Stimulated activated naive CD8-positive, alpha-beta T cell treated with anti-CD3 and anti-CD28 coated beads, Interleukin-15, Interleukin-2, amounts not matched to agents 100 ng/mL and 50 ng/mL, for 24 hours (primary cell): ENCODE measurements around the gene VTA1.
"Not testable (repeated sequence)": the region's sequence is repeated elsewhere in the genome, so short reads cannot be mapped to it uniquely, and the experiment has no call there.

Experiments used
- H3K27ac Mint-ChIP-seq: one replicate; pipeline ENCODE4 v1.8.0; 2021; ENCODE audit warnings: mild to moderate bottlenecking, mixed read lengths
- H3K27me3 Mint-ChIP-seq: one replicate; pipeline ENCODE4 v1.8.0; 2021; ENCODE audit warnings: mixed read lengths
- H3K36me3 Mint-ChIP-seq: one replicate; pipeline ENCODE4 v1.8.0; 2021; ENCODE audit warnings: low read depth, mixed read lengths
- H3K4me1 Mint-ChIP-seq: one replicate; pipeline ENCODE4 v1.8.0; 2021; ENCODE audit warnings: low read depth, mixed read lengths
- H3K4me3 Mint-ChIP-seq: one replicate; pipeline ENCODE4 v1.8.0; 2021; ENCODE audit warnings: mild to moderate bottlenecking, mixed read lengths
- H3K9me3 Mint-ChIP-seq: one replicate; pipeline ENCODE4 v1.8.0; 2021; ENCODE audit warnings: mixed read lengths

Gene VTA1, protein sequence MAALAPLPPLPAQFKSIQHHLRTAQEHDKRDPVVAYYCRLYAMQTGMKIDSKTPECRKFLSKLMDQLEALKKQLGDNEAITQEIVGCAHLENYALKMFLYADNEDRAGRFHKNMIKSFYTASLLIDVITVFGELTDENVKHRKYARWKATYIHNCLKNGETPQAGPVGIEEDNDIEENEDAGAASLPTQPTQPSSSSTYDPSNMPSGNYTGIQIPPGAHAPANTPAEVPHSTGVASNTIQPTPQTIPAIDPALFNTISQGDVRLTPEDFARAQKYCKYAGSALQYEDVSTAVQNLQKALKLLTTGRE

GRCh38 chr6:142146828-142147662 is at the start of gene VTA1, which contains the start of gene NMBR:
Gene VTA1, plus strand, starts transcription at chr6:142147263. Its CDS starts 25 bp downstream, at chr6:142147288.
Gene NMBR, minus strand, starts transcription at chr6:142147122. Its CDS starts 58,464 bp downstream, at chr6:142088658.
- Mint-ChIP-seq H3K27ac (peak within 1 kb of the TSS; percentile 88), H3K9me3 (no peaks in the 10 kb centered on the region), H3K4me1 (peaks cover 63% of the 10 kb centered on the region), H3K36me3 (peaks cover 22% of the 10 kb centered on the region), H3K27me3 (no peaks in the 10 kb centered on the region), H3K4me3 (peak within 1 kb of the TSS; percentile 94)

DNA sequence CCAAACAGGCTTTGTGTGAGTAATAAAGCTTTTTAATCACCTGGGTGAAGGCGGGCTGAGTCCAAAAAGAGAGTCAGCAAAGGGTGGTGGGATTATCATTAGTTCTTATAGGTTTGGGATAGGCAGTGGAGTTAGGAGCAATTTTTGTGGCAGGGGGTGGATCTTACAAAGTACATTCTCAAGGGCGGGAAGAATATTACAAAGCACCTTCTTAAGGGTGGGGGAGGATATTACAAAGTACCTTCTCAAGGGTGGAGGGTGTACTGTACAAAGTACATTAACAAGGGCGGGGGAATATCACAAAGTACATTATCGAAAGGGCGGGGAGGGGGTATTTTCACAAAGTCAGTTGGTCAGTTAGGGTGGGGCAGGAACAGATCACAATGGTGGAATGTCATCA is 42.2 kb upstream of the VTA1 start:
- not testable (repeated sequence) for H3K27me3 Mint-ChIP-seq, H3K4me3 Mint-ChIP-seq, H3K4me1 Mint-ChIP-seq, H3K36me3 Mint-ChIP-seq, H3K9me3 Mint-ChIP-seq, H3K27ac Mint-ChIP-seq

DNA sequence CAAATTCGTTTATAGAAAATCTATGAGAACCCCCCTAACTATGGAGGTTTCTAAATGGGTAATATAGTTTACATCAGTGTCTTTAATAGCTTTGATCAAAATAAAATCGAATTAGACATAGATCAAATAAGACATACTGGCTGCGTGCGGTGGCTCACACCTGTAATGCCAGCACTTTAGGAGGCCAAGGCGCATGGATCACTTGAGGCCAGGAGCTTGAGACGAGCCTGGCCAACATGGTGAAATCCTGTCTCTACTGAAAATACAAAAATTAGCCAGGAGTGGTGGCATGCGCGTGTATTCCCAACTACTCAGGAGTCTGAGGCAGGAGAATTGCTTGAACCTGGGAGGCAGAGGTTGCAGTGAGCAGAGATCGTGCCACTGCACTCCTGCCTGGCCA is 36.2 kb upstream of the VTA1 start:
- H3K27ac Mint-ChIP-seq, H3K4me1 Mint-ChIP-seq, H3K27me3 Mint-ChIP-seq, H3K36me3 Mint-ChIP-seq, H3K9me3 Mint-ChIP-seq, H3K4me3 Mint-ChIP-seq: not testable (repeated sequence)

GRCh38 chr6:142112451-142113061 is 34.5 kb upstream of the VTA1 start:
- no peak overlapping the region for H3K4me3 Mint-ChIP-seq
- no peaks in the 10 kb centered on the region for H3K4me1 Mint-ChIP-seq
- no peak overlapping the region for H3K27ac Mint-ChIP-seq
- H3K36me3 Mint-ChIP-seq: no peaks in the 10 kb centered on the region
- no peaks in the 10 kb centered on the region for H3K9me3 Mint-ChIP-seq
- H3K27me3 Mint-ChIP-seq: no peaks in the 10 kb centered on the region

DNA sequence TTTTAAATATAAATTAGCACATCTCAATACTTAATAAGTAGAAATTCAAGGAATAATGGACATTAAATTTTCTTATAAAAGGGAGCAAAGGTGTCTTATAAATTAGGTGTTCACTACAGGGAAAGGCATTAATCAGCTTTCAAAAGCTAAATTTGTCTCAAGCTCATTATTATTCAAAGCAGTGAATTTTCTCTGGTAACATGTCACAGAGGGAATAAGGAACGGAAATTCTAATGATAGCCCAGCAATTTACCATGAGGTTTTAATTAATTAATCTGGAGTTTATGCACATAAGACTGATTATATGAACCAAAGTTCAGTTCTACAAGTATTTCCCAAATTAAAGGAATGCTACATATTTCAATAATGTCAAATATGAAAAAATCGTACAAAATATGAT is 29.7 kb upstream of the VTA1 start:
- no peak overlapping the region for H3K4me3 Mint-ChIP-seq
- peaks cover 6% of the 10 kb centered on the region for H3K27me3 Mint-ChIP-seq
- H3K36me3 Mint-ChIP-seq: no peaks in the 10 kb centered on the region
- H3K4me1 Mint-ChIP-seq: no peaks in the 10 kb centered on the region
- H3K9me3 Mint-ChIP-seq: no peaks in the 10 kb centered on the region
- H3K27ac Mint-ChIP-seq: no peak overlapping the region

DNA sequence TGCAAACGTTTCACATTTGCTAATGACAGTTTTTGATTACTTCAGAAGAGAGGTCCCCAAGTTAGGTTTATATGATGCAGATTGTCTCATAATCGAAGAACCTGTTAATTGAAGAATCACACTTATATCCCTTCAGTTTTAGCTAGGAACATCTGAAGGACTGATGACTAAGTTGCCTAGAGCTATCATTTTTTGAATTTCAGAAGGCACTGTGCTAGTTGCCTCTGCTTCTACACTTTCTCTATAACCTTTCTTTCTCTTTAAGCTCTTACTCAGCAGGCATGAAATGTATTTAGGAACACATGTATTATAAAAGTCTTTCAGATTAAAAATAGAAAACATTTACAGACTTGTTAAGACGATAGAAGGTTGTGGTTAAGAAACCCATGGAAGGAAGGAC is 28.7 kb upstream of the VTA1 start:
- no peaks in the 10 kb centered on the region for H3K4me1 Mint-ChIP-seq
- no peak overlapping the region for H3K4me3 Mint-ChIP-seq
- no peaks in the 10 kb centered on the region for H3K36me3 Mint-ChIP-seq
- no peaks in the 10 kb centered on the region for H3K9me3 Mint-ChIP-seq
- no peak overlapping the region for H3K27ac Mint-ChIP-seq
- peaks cover 9% of the 10 kb centered on the region for H3K27me3 Mint-ChIP-seq

DNA sequence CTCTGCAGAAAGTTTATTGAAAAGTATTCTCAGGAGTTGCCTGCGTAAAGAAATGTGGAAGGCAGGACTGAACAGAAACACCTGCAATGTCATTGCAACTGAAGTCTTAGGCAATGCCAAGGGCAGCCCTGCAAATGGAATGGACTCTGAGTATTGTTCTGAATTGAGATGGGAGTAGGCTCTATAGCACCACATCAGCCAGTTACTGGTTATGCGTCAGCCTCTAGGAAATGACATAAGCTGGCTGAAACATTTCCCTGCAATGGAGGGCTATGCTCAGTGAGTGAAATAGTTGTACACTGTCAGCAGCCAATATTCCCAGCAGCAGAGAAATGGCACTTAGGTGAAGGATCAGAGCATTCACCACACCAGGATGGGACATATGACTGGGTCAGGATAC is 28.1 kb upstream of the VTA1 start:
- H3K4me3 Mint-ChIP-seq: no peak overlapping the region
- no peaks in the 10 kb centered on the region for H3K9me3 Mint-ChIP-seq
- H3K27ac Mint-ChIP-seq: no peak overlapping the region
- no peaks in the 10 kb centered on the region for H3K4me1 Mint-ChIP-seq
- no peaks in the 10 kb centered on the region for H3K36me3 Mint-ChIP-seq
- H3K27me3 Mint-ChIP-seq: peaks cover 9% of the 10 kb centered on the region

GRCh38 chr6:142121342-142121741 is 25.7 kb upstream of the VTA1 start:
- Mint-ChIP-seq H3K4me3 (no peak overlapping the region), H3K36me3 (no peaks in the 10 kb centered on the region), H3K9me3 (no peaks in the 10 kb centered on the region), H3K27ac (no peak overlapping the region), H3K4me1 (no peaks in the 10 kb centered on the region), H3K27me3 (peaks cover 9% of the 10 kb centered on the region)

- Mint-ChIP-seq H3K27ac (no peak overlapping the region), H3K27me3 (peaks cover 25% of the 10 kb centered on the region), H3K4me3 (no peak overlapping the region), H3K9me3 (no peaks in the 10 kb centered on the region), H3K4me1 (no peaks in the 10 kb centered on the region), H3K36me3 (no peaks in the 10 kb centered on the region)
Observed at GRCh38 chr6:142130814-142131213, 16.2 kb upstream of the VTA1 start.

- Mint-ChIP-seq H3K9me3 (no peaks in the 10 kb centered on the region), H3K36me3 (no peaks in the 10 kb centered on the region), H3K27ac (no peak within 1 kb of the TSS), H3K4me3 (no peak within 1 kb of the TSS), H3K27me3 (peaks cover 25% of the 10 kb centered on the region), H3K4me1 (no peaks in the 10 kb centered on the region)
Observed at GRCh38 chr6:142132625-142133024, 14.4 kb upstream of the VTA1 start, which contains the start of gene GJE1. Gene GJE1, plus strand, starts transcription at chr6:142132925. Its CDS starts 234 bp downstream, at chr6:142133159.

GRCh38 chr6:142138876-142139275 is 8.2 kb upstream of the VTA1 start:
- H3K36me3 Mint-ChIP-seq: no peaks in the 10 kb centered on the region
- no peak overlapping the region for H3K27ac Mint-ChIP-seq
- no peaks in the 10 kb centered on the region for H3K4me1 Mint-ChIP-seq
- H3K27me3 Mint-ChIP-seq: peaks cover 14% of the 10 kb centered on the region
- no peak overlapping the region for H3K4me3 Mint-ChIP-seq
- no peaks in the 10 kb centered on the region for H3K9me3 Mint-ChIP-seq

- not testable (repeated sequence) for H3K27ac Mint-ChIP-seq, H3K9me3 Mint-ChIP-seq, H3K36me3 Mint-ChIP-seq, H3K4me3 Mint-ChIP-seq
- H3K27me3 Mint-ChIP-seq: peaks cover 10% of the 10 kb centered on the region
- peaks cover 12% of the 10 kb centered on the region for H3K4me1 Mint-ChIP-seq
Observed at GRCh38 chr6:142141531-142141930, 5.5 kb upstream of the VTA1 start.

DNA sequence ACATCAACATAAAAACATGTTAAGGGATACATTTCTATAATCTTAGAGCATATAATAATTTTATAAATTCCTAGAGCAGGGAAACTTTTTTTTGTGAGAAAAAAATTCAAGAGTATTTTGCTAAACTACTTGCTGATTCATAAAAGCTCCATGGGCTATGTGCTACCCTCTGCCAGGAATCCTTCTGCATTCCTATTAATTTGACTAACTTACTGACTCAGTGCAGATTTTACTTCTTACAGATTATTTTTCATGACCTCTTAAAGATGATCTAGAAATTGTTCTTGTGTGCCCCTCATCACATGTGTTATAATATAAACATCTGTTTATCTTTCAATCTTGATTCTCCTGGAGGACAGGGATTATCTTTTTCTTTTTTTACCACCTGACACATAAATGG is 5.7 kb downstream of the VTA1 start:
- peaks cover 28% of the 10 kb centered on the region for H3K36me3 Mint-ChIP-seq
- no peak overlapping the region for H3K4me3 Mint-ChIP-seq
- no peaks in the 10 kb centered on the region for H3K27me3 Mint-ChIP-seq
- H3K9me3 Mint-ChIP-seq: no peaks in the 10 kb centered on the region
- peak overlapping the region; percentile 32 for H3K27ac Mint-ChIP-seq
- peaks cover 82% of the 10 kb centered on the region for H3K4me1 Mint-ChIP-seq

GRCh38 chr6:142153196-142153595 is 6.1 kb downstream of the VTA1 start:
- Mint-ChIP-seq H3K27me3 (no peaks in the 10 kb centered on the region), H3K9me3 (no peaks in the 10 kb centered on the region), H3K4me3 (no peak overlapping the region), H3K36me3 (peaks cover 28% of the 10 kb centered on the region), H3K4me1 (peaks cover 77% of the 10 kb centered on the region), H3K27ac (peak overlapping the region; percentile 32)

DNA sequence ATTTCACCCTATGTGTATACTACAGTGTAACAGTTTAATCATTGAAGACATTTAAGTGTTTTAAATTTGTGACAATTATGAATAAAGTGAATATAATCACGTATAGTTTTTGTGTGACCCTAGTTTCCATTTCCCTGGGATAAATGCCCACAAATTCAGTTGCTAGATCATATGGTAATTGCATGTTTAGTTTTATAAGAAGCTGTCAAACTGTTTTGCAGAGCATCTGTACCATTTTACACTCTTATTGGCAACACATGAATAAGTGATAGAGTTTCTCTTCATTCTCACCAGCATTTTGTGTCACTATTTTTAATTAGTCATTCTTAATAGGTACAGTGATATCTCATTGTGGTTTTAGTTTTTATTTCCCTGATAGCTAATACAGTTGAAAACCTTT is 7.3 kb downstream of the VTA1 start:
- no peak overlapping the region for H3K4me3 Mint-ChIP-seq
- no peaks in the 10 kb centered on the region for H3K9me3 Mint-ChIP-seq
- H3K27ac Mint-ChIP-seq: no peak overlapping the region
- peaks cover 28% of the 10 kb centered on the region for H3K36me3 Mint-ChIP-seq
- H3K4me1 Mint-ChIP-seq: peaks cover 69% of the 10 kb centered on the region
- no peaks in the 10 kb centered on the region for H3K27me3 Mint-ChIP-seq
